ENCODE data around the gene ADAMTS17.

Gene ADAMTS17

GRCh38 chr15:100166313-100166712, 175.5 kb downstream of the ADAMTS17 start:
- no peak for DNase-seq

- DNase-seq, result no peak
These were observed 177.8 kb downstream of the ADAMTS17 start for GRCh38 chr15:100163961-100164360.

DNA sequence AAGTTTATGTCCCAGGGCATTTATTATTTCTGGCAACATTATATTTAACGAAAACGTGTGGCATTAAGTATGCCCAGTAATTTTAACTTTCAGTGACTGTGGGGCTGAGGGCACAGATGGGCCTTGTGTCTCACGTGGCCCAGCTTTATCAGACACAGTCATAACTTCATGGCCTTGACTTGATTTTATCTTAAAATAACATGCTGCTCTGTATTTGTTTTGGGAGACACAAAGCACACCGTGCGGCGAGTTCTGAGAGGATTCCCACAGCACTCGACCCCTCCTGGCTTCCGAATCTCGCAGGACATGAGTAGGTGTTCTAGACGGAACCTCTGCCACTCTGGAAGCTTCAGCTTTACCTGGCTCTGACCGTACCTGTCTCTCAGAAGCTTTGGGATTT, 180.8 kb downstream of the ADAMTS17 start:
- no peak for DNase-seq

GRCh38 chr15:100159436-100159835, 182.3 kb downstream of the ADAMTS17 start:
- no peak for DNase-seq

GRCh38 chr15:100158356-100158755, 183.4 kb downstream of the ADAMTS17 start:
- DNase-seq, result no peak

- no peak for DNase-seq
These were observed 185.6 kb downstream of the ADAMTS17 start for GRCh38 chr15:100156201-100156600.

DNA sequence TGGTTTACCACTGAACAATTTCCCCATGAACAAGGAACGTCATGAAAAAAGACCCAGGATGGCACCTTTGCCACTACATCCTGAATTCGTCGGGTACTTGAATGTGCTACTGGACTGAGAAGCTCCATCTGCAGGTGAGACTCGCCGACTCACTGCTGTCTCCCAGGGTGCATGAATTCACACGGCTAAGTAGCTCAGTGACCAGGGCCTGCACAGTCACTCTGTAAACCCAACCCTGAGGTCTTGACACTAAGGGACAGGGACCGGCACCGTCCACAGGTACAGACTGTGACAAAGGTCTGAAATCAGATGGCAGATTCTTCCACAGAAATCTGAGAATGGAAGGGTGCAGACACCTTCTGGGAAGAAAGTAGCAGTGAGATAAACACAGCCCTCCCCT, 187.4 kb downstream of the ADAMTS17 start:
- DNase-seq, result no peak

- DNase-seq, result no peak
These were observed 189.3 kb downstream of the ADAMTS17 start for GRCh38 chr15:100152463-100152862.

- no peak for DNase-seq
These were observed 190.9 kb downstream of the ADAMTS17 start for GRCh38 chr15:100150906-100151305.

- no peak for DNase-seq
These were observed 193.9 kb downstream of the ADAMTS17 start for GRCh38 chr15:100147828-100148227.

- DNase-seq, result no peak
These were observed 198.4 kb downstream of the ADAMTS17 start for GRCh38 chr15:100143378-100143777.

DNA sequence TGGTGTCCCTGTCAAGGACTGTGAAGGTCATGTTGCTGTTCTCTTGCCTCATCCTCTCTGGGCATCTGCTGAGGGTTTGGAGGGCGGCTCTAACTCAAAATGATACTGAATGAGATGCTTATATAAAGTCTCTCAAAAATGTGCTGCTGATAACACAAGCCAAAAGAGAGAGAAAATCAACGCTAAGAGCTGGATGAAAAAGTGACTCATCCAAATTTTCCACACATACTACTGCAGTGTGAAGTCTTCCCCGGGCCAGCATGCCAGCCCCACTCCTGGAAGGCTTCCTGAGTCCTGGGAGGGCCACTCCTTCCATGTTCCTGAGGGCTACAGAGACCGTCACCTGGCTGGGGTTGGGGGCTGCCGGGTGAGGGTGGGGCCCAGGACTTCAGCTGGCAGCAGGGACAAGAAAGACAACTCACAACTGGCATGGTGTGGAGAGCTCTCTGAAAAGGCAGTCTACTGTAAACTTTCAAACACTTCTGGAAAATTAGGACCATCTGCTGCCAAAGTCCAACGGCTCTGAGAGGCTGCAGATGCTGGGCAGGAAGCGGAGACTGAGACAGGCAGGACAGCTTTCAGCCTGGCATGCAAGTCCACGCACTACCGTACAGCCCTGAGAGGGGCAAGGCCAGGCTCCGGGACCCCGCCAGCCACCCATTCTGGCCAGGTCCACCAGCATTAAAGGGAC, 200.3 kb downstream of the ADAMTS17 start:
- no peak for DNase-seq

GRCh38 chr15:100140527-100141308, 201.1 kb downstream of the ADAMTS17 start:
- DNase-seq, result no peak

GRCh38 chr15:100134586-100134985, 207.2 kb downstream of the ADAMTS17 start:
- DNase-seq, result no peak

GRCh38 chr15:100134089-100134583, 207.6 kb downstream of the ADAMTS17 start:
- no peak for DNase-seq

DNA sequence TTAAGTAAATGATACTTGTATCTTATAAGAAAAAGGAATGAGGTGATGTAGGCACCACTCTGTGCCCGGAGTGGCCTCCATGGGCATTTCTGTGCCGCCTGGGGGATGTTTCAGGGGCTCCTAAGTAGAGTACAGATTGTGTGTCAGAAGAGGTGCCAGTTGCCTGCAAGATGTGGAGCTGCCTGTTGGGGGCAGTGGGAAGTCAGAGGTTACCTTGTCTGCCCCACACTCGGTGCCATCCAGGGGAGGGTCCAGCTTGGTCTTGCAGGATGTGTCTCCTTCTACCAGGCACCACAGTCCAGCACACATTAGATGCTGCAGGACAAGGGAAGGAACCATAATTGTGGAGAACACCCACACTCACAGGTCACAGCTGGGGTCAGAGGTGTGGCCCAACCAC, 208.8 kb downstream of the ADAMTS17 start:
- no peak for DNase-seq

DNA sequence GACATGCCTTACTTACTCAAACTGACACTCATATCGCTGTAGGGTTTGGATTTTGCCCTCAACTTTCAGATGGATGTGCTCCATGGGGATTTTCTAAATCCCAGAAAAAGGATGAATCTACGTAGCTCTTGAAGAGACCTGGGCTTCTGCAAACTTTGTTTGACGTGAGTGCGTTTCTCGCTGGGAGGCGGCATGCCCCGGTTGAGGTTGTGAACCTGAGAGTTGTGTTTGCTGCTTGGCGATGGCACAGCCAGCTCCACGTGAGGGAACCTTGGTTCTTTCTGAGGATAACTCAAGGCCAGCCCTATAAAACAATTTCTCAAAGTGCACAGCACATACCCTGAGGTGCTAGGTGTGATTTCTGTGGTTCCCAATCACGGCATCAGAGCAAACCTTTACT, 209.5 kb downstream of the ADAMTS17 start:
- no peak for DNase-seq

- no peak for DNase-seq
These were observed 210.2 kb downstream of the ADAMTS17 start for GRCh38 chr15:100131321-100132224.

GRCh38 chr15:100129677-100130076, 212.1 kb downstream of the ADAMTS17 start:
- no peak for DNase-seq

- no peak for DNase-seq
These were observed 216.2 kb downstream of the ADAMTS17 start for GRCh38 chr15:100125401-100126191.

DNA sequence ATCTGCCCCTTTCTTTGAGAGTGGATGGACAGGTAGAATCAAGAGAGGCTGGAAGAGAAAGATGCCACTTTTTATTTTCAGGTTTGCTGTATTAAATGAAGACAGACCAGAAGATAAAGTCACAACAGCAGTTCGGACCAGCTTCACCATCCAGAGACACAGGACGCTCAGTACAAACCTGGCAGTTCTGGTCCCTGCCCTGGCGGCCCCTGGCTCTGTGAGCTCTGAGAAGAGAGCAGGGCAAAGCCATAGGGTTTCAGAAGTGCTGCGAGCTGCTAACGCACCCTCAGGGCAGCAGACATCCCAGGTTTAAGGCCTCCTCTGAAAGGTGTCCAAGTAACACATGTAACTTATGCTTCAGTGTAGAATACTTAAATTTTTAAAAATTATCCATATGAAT, 216.8 kb downstream of the ADAMTS17 start:
- DNase-seq, result no peak

DNA sequence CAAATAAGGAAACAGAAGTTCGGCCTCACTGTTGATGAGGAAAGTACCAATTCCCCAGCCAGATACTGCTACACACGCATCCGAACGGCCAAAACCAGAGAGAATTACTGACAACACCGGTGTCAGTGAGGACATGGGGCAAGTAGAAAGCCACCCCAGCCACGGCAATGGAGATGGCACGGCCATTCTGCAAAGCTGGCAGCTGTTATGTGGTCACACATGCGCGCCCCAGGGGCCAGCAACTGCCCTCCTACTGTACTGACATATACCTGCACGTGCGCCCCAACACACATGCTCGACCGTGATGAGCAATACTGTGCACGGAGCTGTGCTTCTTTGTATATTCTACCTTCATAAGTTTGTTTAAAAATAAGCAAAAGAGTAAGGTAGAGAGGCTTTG, 217.4 kb downstream of the ADAMTS17 start:
- no peak for DNase-seq
